Activated naive CD8-positive, alpha-beta T cell treated with anti-CD3 and anti-CD28 coated beads for 36 hours (primary cell): ENCODE results near the gene MAP3K5. TPM values are rescaled to one million over a fixed set of nuclear protein-coding genes. Genes with fewer than 3 reads are reported as not detected.

Experiments used
- DNase-seq: peaks from one replicate; pipeline ENCODE4 v3.0.0; 2021
- H3K27ac Mint-ChIP-seq: one replicate; pipeline ENCODE4 v1.8.0; 2022; ENCODE audit warnings: mild to moderate bottlenecking, moderate library complexity, mixed read lengths
- H3K27me3 Mint-ChIP-seq: one replicate; pipeline ENCODE4 v1.8.0; 2022; ENCODE audit warnings: mild to moderate bottlenecking, mixed read lengths
- H3K36me3 Mint-ChIP-seq: one replicate; pipeline ENCODE4 v1.8.0; 2021; ENCODE audit warnings: mild to moderate bottlenecking, mixed read lengths
- H3K4me1 Mint-ChIP-seq: one replicate; pipeline ENCODE4 v1.8.0; 2021; ENCODE audit warnings: mixed read lengths
- H3K4me3 Mint-ChIP-seq: one replicate; pipeline ENCODE4 v1.8.0; 2022; ENCODE audit warnings: mild to moderate bottlenecking, moderate library complexity, mixed read lengths
- H3K9me3 Mint-ChIP-seq: one replicate; pipeline ENCODE4 v1.8.0; 2022; ENCODE audit warnings: mixed read lengths
- total RNA-seq, 2 experiments: library from RNA; stranded (reverse); gene quantifications; one replicate each; pipeline ENCODE4 v1.2.3, GENCODE V29; 2021

MAP3K5 gene
- total RNA-seq, 2 experiments from 2014 or later: 3.5 to 3.9 TPM

DNA sequence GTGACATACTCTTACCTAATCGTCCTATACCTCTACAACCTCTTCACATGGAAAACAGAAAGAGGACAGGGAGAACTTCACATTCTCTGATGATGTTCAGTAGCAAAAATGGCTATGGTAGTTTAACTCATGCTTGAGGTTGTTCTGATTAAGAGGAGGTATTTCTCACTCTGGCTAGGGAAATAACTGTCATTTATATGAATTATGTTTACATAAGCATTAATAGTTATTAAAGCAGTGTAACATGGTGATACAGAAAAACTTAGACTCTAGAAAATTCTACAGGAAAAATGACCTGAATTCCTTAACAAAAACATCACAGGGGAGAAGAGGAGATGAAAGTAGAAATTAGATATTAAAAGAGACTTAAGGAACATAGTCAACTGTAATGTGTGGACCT, 57.3 kb downstream of the MAP3K5 start:
- DNase-seq: no peak
- Mint-ChIP-seq H3K9me3 (no peaks in the 10 kb centered on the region), H3K4me1 (peaks cover 8% of the 10 kb centered on the region), H3K27me3 (no peaks in the 10 kb centered on the region), H3K4me3 (no peak overlapping the region), H3K36me3 (no peaks in the 10 kb centered on the region), H3K27ac (no peak overlapping the region)

- H3K9me3 Mint-ChIP-seq: no peaks in the 10 kb centered on the region
- no peak overlapping the region for H3K4me3 Mint-ChIP-seq
- no peaks in the 10 kb centered on the region for H3K27me3 Mint-ChIP-seq
- H3K36me3 Mint-ChIP-seq: peaks cover 4% of the 10 kb centered on the region
- H3K27ac Mint-ChIP-seq: no peak overlapping the region
- DNase-seq: no peak
- H3K4me1 Mint-ChIP-seq: peaks cover 5% of the 10 kb centered on the region
These were observed 59.4 kb downstream of the MAP3K5 start for GRCh38 chr6:136732889-136733288.

DNA sequence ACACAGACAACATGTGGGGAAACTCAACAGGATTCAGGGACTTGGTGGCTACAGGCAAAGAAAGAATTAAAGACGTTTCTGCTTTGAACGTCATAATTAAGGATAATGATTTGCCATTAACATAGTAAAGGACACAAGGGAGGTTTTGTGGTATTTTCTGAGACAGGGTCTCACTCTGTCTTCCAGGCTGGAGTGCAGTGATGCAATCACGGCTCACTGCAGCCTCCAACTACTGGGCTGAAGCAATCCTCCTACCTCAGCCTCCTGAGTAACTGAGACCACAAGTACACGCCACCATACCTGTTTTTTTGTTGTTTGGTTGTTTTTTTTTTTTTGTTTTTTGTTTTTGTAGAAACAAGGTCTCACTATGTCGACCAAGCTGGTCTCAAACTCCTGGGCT, 62.4 kb downstream of the MAP3K5 start:
- H3K9me3 Mint-ChIP-seq: no peaks in the 10 kb centered on the region
- no peak for DNase-seq
- H3K36me3 Mint-ChIP-seq: peaks cover 4% of the 10 kb centered on the region
- H3K27ac Mint-ChIP-seq: no peak overlapping the region
- peaks cover 6% of the 10 kb centered on the region for H3K4me1 Mint-ChIP-seq
- no peaks in the 10 kb centered on the region for H3K27me3 Mint-ChIP-seq
- no peak overlapping the region for H3K4me3 Mint-ChIP-seq

DNA sequence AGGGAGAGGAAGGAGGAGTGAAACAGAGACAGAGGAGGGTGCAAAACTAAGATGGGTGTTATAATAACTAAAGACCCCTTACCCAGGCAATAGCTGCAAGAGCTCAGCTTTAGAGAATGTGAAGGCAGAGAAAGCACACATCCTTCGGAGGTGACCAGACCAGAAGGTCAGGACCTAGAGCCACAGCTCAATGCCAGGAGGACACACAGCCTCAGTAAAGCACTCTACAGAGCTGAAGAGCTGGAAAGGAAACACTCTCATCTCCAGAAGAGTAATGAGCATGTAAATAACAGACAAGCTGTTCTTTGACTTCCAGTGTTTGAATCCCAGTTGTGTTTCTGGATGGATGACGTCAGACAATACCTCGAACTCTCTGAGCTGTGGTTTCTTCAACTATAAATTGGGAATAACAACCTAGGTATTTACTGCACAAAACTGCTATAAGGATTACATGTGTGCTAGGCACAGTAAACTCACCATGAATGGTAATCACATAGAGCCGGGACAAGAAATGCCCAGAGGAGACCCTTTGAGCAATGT, 63.2 kb downstream of the MAP3K5 start:
- DNase-seq: no peak
- Mint-ChIP-seq H3K4me3 (no peak overlapping the region), H3K27me3 (no peaks in the 10 kb centered on the region), H3K9me3 (no peaks in the 10 kb centered on the region), H3K27ac (no peak overlapping the region), H3K4me1 (peaks cover 11% of the 10 kb centered on the region), H3K36me3 (peaks cover 4% of the 10 kb centered on the region)

DNA sequence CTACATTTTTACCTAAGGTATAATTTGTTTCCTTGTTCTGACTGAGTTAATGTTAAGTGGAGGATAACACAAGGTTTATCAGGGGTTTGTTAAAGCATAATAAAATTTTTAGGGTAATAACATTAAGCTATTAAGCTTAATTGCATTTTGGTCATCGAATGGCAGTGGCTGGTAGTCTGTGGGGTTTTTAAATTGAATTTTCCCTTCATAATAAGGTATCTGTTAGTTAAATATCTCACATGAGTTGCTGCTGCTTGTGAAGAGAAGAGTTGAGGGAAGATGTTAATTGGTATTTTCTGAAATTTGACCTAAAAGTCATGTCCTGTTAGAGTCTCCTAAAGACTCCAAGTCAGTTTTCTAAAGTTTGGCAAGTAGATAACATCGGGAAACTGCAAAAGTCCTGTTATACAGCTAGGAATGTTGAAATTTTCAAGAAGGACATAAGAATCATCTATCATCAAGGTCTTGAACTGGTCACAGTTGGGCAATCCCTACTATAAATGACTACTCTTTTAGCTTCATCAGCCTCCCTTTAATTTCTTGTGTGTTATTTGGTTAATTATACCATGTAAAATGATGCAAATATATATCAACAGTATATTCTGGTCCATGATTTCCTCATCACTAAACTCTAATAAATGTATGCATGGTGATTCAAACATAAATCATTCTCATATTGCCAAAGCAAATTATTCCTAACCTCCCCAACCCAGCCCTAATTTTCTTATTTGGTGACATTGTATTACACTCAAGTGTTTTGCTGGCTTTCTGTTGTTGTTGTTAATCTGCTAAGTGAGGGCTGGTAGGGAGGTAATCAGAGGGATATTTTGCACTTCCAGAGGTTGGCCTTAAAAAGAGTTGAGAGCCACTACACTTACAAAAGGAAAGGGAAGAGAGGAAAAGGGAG, 64.0 kb downstream of the MAP3K5 start:
- Mint-ChIP-seq H3K4me1 (peaks cover 17% of the 10 kb centered on the region), H3K36me3 (peaks cover 4% of the 10 kb centered on the region), H3K27ac (no peak overlapping the region), H3K27me3 (no peaks in the 10 kb centered on the region), H3K4me3 (no peak overlapping the region), H3K9me3 (no peaks in the 10 kb centered on the region)
- DNase-seq: no peak

DNA sequence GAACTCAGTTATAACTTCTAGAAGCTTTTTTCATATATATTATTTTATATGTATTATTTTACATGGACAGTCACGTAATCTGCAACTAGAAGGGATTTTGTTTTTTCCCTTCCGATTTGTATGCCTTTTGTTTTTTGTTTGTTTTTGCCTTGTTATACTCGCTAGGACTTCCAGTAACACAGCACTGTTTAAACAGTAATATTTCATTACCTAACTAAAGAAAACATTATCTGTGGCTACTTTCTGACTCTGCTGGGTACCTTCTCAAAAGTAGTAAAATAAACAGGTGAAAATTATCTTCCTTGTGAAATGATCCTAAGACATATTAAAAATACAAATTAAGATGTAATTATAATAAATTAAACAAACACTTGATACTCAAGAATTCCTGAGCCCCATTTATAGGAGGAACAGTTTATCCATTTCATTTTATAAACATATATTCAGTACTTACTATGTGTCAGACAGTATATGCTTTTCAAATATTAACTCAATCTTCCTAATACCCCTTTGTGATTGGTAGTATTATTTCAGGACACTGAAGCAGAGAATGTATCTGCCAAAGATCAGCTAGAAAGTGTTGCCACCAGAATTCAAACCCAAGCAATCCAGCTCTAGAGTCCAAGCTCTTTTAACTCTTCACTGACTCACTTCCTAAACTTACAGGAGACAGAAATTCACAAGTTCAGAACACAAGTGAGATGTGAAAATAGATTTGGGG, 65.3 kb downstream of the MAP3K5 start:
- no peak overlapping the region for H3K4me3 Mint-ChIP-seq
- peaks cover 4% of the 10 kb centered on the region for H3K36me3 Mint-ChIP-seq
- peaks cover 17% of the 10 kb centered on the region for H3K4me1 Mint-ChIP-seq
- DNase-seq: no peak
- peaks cover 1% of the 10 kb centered on the region for H3K9me3 Mint-ChIP-seq
- no peak overlapping the region for H3K27ac Mint-ChIP-seq
- no peaks in the 10 kb centered on the region for H3K27me3 Mint-ChIP-seq

DNA sequence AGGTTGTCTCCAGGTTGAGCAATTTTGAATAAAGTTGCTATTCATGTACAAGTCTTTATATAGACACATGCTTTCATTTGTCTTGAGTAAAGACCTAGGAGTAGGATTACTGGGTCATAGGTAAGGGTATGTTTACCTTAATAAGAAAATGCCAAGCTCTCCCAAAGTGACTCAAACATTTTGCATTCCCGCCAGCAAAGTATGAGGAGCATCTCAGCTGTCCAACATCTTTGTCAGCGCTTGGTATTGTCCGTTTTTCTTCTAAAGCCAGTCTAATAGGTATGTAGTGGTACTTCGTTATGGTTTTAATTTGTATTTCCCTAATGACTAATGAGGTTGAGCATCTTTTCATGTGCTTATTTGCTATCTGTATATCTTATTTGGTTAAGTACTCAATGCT, 67.2 kb downstream of the MAP3K5 start:
- H3K36me3 Mint-ChIP-seq: peaks cover 7% of the 10 kb centered on the region
- H3K27ac Mint-ChIP-seq: no peak overlapping the region
- peaks cover 14% of the 10 kb centered on the region for H3K4me1 Mint-ChIP-seq
- H3K4me3 Mint-ChIP-seq: no peak overlapping the region
- H3K27me3 Mint-ChIP-seq: no peaks in the 10 kb centered on the region
- no peak for DNase-seq
- H3K9me3 Mint-ChIP-seq: peaks cover 4% of the 10 kb centered on the region

- Mint-ChIP-seq H3K4me1 (peaks cover 20% of the 10 kb centered on the region), H3K27ac (no peak overlapping the region), H3K4me3 (no peak overlapping the region), H3K9me3 (peaks cover 4% of the 10 kb centered on the region), H3K27me3 (no peaks in the 10 kb centered on the region), H3K36me3 (peaks cover 4% of the 10 kb centered on the region)
- DNase-seq: peak; percentile 31
These were observed 68.5 kb downstream of the MAP3K5 start for GRCh38 chr6:136723780-136724179.

GRCh38 chr6:136721467-136721866, 70.8 kb downstream of the MAP3K5 start:
- Mint-ChIP-seq H3K27ac (no peak overlapping the region), H3K27me3 (no peaks in the 10 kb centered on the region), H3K9me3 (peaks cover 4% of the 10 kb centered on the region), H3K4me3 (no peak overlapping the region), H3K36me3 (peaks cover 4% of the 10 kb centered on the region), H3K4me1 (peaks cover 20% of the 10 kb centered on the region)
- no peak for DNase-seq

- no peaks in the 10 kb centered on the region for H3K27me3 Mint-ChIP-seq
- no peak overlapping the region for H3K27ac Mint-ChIP-seq
- peaks cover 24% of the 10 kb centered on the region for H3K4me1 Mint-ChIP-seq
- no peak for DNase-seq
- peaks cover 4% of the 10 kb centered on the region for H3K36me3 Mint-ChIP-seq
- no peak overlapping the region for H3K4me3 Mint-ChIP-seq
- peaks cover 4% of the 10 kb centered on the region for H3K9me3 Mint-ChIP-seq
These were observed 72.1 kb downstream of the MAP3K5 start for GRCh38 chr6:136720045-136720770.

GRCh38 chr6:136719280-136720044, 72.8 kb downstream of the MAP3K5 start:
- peaks cover 7% of the 10 kb centered on the region for H3K36me3 Mint-ChIP-seq
- H3K27me3 Mint-ChIP-seq: no peaks in the 10 kb centered on the region
- peaks cover 4% of the 10 kb centered on the region for H3K9me3 Mint-ChIP-seq
- H3K27ac Mint-ChIP-seq: no peak overlapping the region
- no peak for DNase-seq
- H3K4me3 Mint-ChIP-seq: no peak overlapping the region
- H3K4me1 Mint-ChIP-seq: peaks cover 20% of the 10 kb centered on the region

- H3K27me3 Mint-ChIP-seq: no peaks in the 10 kb centered on the region
- peaks cover 14% of the 10 kb centered on the region for H3K4me1 Mint-ChIP-seq
- DNase-seq: no peak
- H3K36me3 Mint-ChIP-seq: peaks cover 7% of the 10 kb centered on the region
- H3K9me3 Mint-ChIP-seq: peaks cover 4% of the 10 kb centered on the region
- H3K27ac Mint-ChIP-seq: no peak overlapping the region
- no peak overlapping the region for H3K4me3 Mint-ChIP-seq
These were observed 73.8 kb downstream of the MAP3K5 start for GRCh38 chr6:136718476-136718875.

DNA sequence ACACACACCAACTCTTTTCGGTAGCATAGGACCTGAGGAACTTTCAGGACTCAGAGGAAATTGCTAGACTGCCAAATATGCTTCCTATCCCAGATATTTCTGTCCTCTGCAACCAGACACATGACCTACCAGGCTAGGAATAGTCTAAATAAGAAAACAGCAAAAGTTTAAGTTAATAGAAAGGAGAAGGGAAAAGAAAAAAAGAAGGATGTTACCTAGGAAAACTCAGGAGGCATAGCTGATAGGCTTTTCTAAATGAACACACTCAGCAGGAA, 74.6 kb downstream of the MAP3K5 start:
- Mint-ChIP-seq H3K27me3 (no peaks in the 10 kb centered on the region), H3K4me3 (no peak overlapping the region), H3K9me3 (peaks cover 7% of the 10 kb centered on the region), H3K27ac (no peak overlapping the region), H3K36me3 (peaks cover 12% of the 10 kb centered on the region), H3K4me1 (peaks cover 14% of the 10 kb centered on the region)
- DNase-seq: no peak

GRCh38 chr6:136716917-136717715, 75.2 kb downstream of the MAP3K5 start:
- no peak for DNase-seq
- Mint-ChIP-seq H3K4me3 (no peak overlapping the region), H3K4me1 (peaks cover 14% of the 10 kb centered on the region), H3K36me3 (peaks cover 12% of the 10 kb centered on the region), H3K9me3 (peaks cover 6% of the 10 kb centered on the region), H3K27me3 (no peaks in the 10 kb centered on the region), H3K27ac (no peak overlapping the region)
